Measurements from ENCODE around the gene TXNRD2. TPM values are rescaled to one million over a fixed set of nuclear protein-coding genes. Genes with fewer than 3 reads are reported as not detected.
"Not testable (repeated sequence)": the region's sequence is repeated elsewhere in the genome, so short reads cannot be mapped to it uniquely, and the experiment has no call there.

The TXNRD2 gene
- total RNA-seq, 1 donor from 2014 or later, result 0.19 TPM

- no peak overlapping the region for H2AFZ ChIP-seq (replicated peaks)
- no peak overlapping the region for H3K4me3 Mint-ChIP-seq
- H4K20me1 ChIP-seq (ENCODE audit: low read depth), result no peaks in the 10 kb centered on the region
- peaks cover 4% of the 10 kb centered on the region for H3F3A ChIP-seq (ENCODE audit: low read depth)
- H3K27ac ChIP-seq, result no peak overlapping the region
- H3K27me3 Mint-ChIP-seq (ENCODE audit: insufficient read depth, low read depth), result peaks cover 4% of the 10 kb centered on the region
- no peaks in the 10 kb centered on the region for H3K4me1 ChIP-seq
- no peaks in the 10 kb centered on the region for H3K36me3 Mint-ChIP-seq
- H3K27me3 ChIP-seq, result no peaks in the 10 kb centered on the region
- no peaks in the 10 kb centered on the region for H3K36me3 ChIP-seq
- DNase-seq (ENCODE audit: low spot score), result no peak
- no peak overlapping the region for H3K4me2 ChIP-seq
- H3K79me2 ChIP-seq (ENCODE audit: low read depth), result no peaks in the 10 kb centered on the region
- H3K27ac Mint-ChIP-seq, result no peak overlapping the region
- H3K9ac ChIP-seq, result no peak overlapping the region
- H3K4me3 ChIP-seq, result no peak overlapping the region
- H3K9me3 ChIP-seq (ENCODE audit: low read depth), result no peaks in the 10 kb centered on the region
- TF ChIP-seq CTCF (IDR thresholded peaks at IDR 0.05), result no peak
- TF ChIP-seq EZH2 (IDR thresholded peaks at IDR 0.05), result no peak
- TF ChIP-seq EZH2phosphoT487 (IDR thresholded peaks at IDR 0.05), result no peak
- no peaks in the 10 kb centered on the region for H3K4me1 Mint-ChIP-seq
- no peaks in the 10 kb centered on the region for H3K9me3 Mint-ChIP-seq
These were observed 107.0 kb downstream of the TXNRD2 start for GRCh38 chr22:19834599-19834998.

GRCh38 chr22:19833327-19833726, 108.3 kb downstream of the TXNRD2 start:
- H3K4me3 ChIP-seq; H3K27ac Mint-ChIP-seq; H3K36me3 Mint-ChIP-seq; H3K9me3 Mint-ChIP-seq; H3K9ac ChIP-seq; H3K27me3 Mint-ChIP-seq (ENCODE audit: insufficient read depth, low read depth); H3K4me3 Mint-ChIP-seq; H3K4me1 ChIP-seq; H3K27me3 ChIP-seq; H3K27ac ChIP-seq; H3K9me3 ChIP-seq (ENCODE audit: low read depth); H3K4me2 ChIP-seq; H3F3A ChIP-seq (ENCODE audit: low read depth); DNase-seq (ENCODE audit: low spot score); H3K36me3 ChIP-seq; H3K4me1 Mint-ChIP-seq; H4K20me1 ChIP-seq (ENCODE audit: low read depth); H3K79me2 ChIP-seq (ENCODE audit: low read depth); H2AFZ ChIP-seq (replicated peaks): not testable (repeated sequence)

GRCh38 chr22:19832476-19833108, 109.0 kb downstream of the TXNRD2 start:
- H3K9me3 ChIP-seq (ENCODE audit: low read depth), result no peaks in the 10 kb centered on the region
- Mint-ChIP-seq H3K36me3 (no peaks in the 10 kb centered on the region), H3K4me3 (no peak overlapping the region), H3K4me1 (no peaks in the 10 kb centered on the region), H3K9me3 (no peaks in the 10 kb centered on the region), H3K27me3 (ENCODE audit: insufficient read depth, low read depth) (peaks cover 2% of the 10 kb centered on the region), H3K27ac (no peak overlapping the region)
- no peak overlapping the region for H3K4me2 ChIP-seq
- no peaks in the 10 kb centered on the region for H4K20me1 ChIP-seq (ENCODE audit: low read depth)
- H3K9ac ChIP-seq, result no peak overlapping the region
- H3K4me1 ChIP-seq, result no peaks in the 10 kb centered on the region
- no peaks in the 10 kb centered on the region for H3K27me3 ChIP-seq
- no peak overlapping the region for H3K27ac ChIP-seq
- peaks cover 4% of the 10 kb centered on the region for H3F3A ChIP-seq (ENCODE audit: low read depth)
- DNase-seq (ENCODE audit: low spot score), result no peak
- H3K36me3 ChIP-seq, result no peaks in the 10 kb centered on the region
- no peak overlapping the region for H3K4me3 ChIP-seq
- H2AFZ ChIP-seq (replicated peaks), result no peak overlapping the region
- no peak for TF ChIP-seq EZH2 (IDR thresholded peaks at IDR 0.05)
- no peak for TF ChIP-seq EZH2phosphoT487 (IDR thresholded peaks at IDR 0.05)
- no peak for TF ChIP-seq CTCF (IDR thresholded peaks at IDR 0.05)
- no peaks in the 10 kb centered on the region for H3K79me2 ChIP-seq (ENCODE audit: low read depth)

- H3K9me3 ChIP-seq (ENCODE audit: low read depth); DNase-seq (ENCODE audit: low spot score); H3K79me2 ChIP-seq (ENCODE audit: low read depth); H3K27me3 ChIP-seq; H3K4me1 Mint-ChIP-seq; H3K9ac ChIP-seq; H3K4me3 ChIP-seq; H3K27me3 Mint-ChIP-seq (ENCODE audit: insufficient read depth, low read depth); H3K36me3 Mint-ChIP-seq; H3K4me3 Mint-ChIP-seq; H3K27ac ChIP-seq; H3K4me1 ChIP-seq; H3K27ac Mint-ChIP-seq; H3K4me2 ChIP-seq; H3F3A ChIP-seq (ENCODE audit: low read depth); H3K9me3 Mint-ChIP-seq; H4K20me1 ChIP-seq (ENCODE audit: low read depth); H2AFZ ChIP-seq (replicated peaks); H3K36me3 ChIP-seq: not testable (repeated sequence)
These were observed 109.6 kb downstream of the TXNRD2 start for GRCh38 chr22:19831979-19832378.
